ENCODE data around the gene KIF1A. TPM values are rescaled to one million over a fixed set of nuclear protein-coding genes. Genes with fewer than 3 reads are reported as not detected.

The KIF1A gene
- total and polyA plus RNA-seq, 2 of the 13 experiments (the other 11 are each of a cell fraction or from before 2014, with no cell fraction given), result 0.01 TPM; not detected in 1

- TF ChIP-seq SKIL (CRISPR knock-in tag; IDR thresholded peaks at IDR 0.05; ENCODE audit: borderline replicate concordance), result peak; percentile 45; the same call in 1 of the 2 replicates
- no peak for TF ChIP-seq MTA3 (CRISPR knock-in tag; IDR thresholded peaks at IDR 0.05)
- peak; percentile 47; the same call in 1 of the 2 replicates for TF ChIP-seq CEBPG (CRISPR knock-in tag; IDR thresholded peaks at IDR 0.05)
- no peak for TF ChIP-seq THAP11 (CRISPR knock-in tag; IDR thresholded peaks at IDR 0.05)
- no peak for TF ChIP-seq MXI1 (IDR thresholded peaks at IDR 0.05; ENCODE audit: borderline replicate concordance, low read depth, low read length)
- TF ChIP-seq ZBTB7B (CRISPR knock-in tag; IDR thresholded peaks at IDR 0.05), result no peak
- TF ChIP-seq MIER3 (CRISPR knock-in tag; IDR thresholded peaks at IDR 0.05; ENCODE audit: borderline replicate concordance), result peak; percentile 60; the same call in 1 of the 2 replicates
- TF ChIP-seq KLF11 (CRISPR knock-in tag; IDR thresholded peaks at IDR 0.05), result no peak
- TF ChIP-seq, protein P1, sequence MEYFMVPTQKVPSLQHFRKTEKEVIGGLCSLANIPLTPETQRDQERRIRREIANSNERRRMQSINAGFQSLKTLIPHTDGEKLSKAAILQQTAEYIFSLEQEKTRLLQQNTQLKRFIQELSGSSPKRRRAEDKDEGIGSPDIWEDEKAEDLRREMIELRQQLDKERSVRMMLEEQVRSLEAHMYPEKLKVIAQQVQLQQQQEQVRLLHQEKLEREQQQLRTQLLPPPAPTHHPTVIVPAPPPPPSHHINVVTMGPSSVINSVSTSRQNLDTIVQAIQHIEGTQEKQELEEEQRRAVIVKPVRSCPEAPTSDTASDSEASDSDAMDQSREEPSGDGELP (IDR thresholded peaks at IDR 0.05; ENCODE audit: borderline replicate concordance, low read depth), result peak; percentile 84; the same call in 1 of the 2 replicates
- peak; percentile 16; the same call in 1 of the 2 replicates for TF ChIP-seq MAFF (IDR thresholded peaks at IDR 0.05; ENCODE audit: low read depth, low read length)
- peak; percentile 67 for TF ChIP-seq HNF1B (CRISPR knock-in tag; IDR thresholded peaks at IDR 0.05)
- TF ChIP-seq ZSCAN9 (CRISPR knock-in tag; IDR thresholded peaks at IDR 0.05; ENCODE audit: borderline replicate concordance), result no peak
- no peak for TF ChIP-seq KAT8 (CRISPR knock-in tag; IDR thresholded peaks at IDR 0.05)
- 0 out of 2 replicates have a peak, but pooled peaks have one; percentile 15 for TF ChIP-seq MAX (IDR thresholded peaks at IDR 0.05)
- no peak for TF ChIP-seq ZNF18 (CRISPR knock-in tag; IDR thresholded peaks at IDR 0.05; ENCODE audit: insufficient replicate concordance)
- TF ChIP-seq HOXA3 (CRISPR knock-in tag; IDR thresholded peaks at IDR 0.05), result peak; percentile 34; the same call in 1 of the 2 replicates
- TF ChIP-seq CAMTA2 (CRISPR knock-in tag; IDR thresholded peaks at IDR 0.05; ENCODE audit: borderline replicate concordance), result no peak
- no peak for TF ChIP-seq FOXA1 (IDR thresholded peaks at IDR 0.05)
- TF ChIP-seq FOXA1 (CRISPR knock-in tag; IDR thresholded peaks at IDR 0.05), result peak; percentile 40
- TF ChIP-seq ETS1 (CRISPR knock-in tag; IDR thresholded peaks at IDR 0.05), result no peak
- TF ChIP-seq RNF219 (CRISPR knock-in tag; IDR thresholded peaks at IDR 0.05), result no peak
Observed at GRCh38 chr2:240864475-240864874, 44.5 kb upstream of the KIF1A start (continued).
